Spleen (tissue), 11 donors: ENCODE measurements around the gene NLN. TPM values are rescaled to one million over a fixed set of nuclear protein-coding genes. Genes with fewer than 3 reads are reported as not detected.

Source experiments
- DNase-seq: peaks from one replicate; pipeline ENCODE4 v3.0.0-alpha.2; 2020
- H3K27ac ChIP-seq, 8 donors: fragments of 200-600 bp; sonication (generic) in 7 of 8; 1 replicate in 4 of 8; 2 replicates in 4 of 8; pipeline versions ENCODE4 v1.5.0 to v1.8.0; 2016 to 2021; ENCODE audit warnings: inconsistent platforms in 4 of 8, mild to moderate bottlenecking in 4 of 8, moderate library complexity in 1 of 8
- H3K27me3 ChIP-seq, 7 donors: fragments of 200-600 bp; sonication (generic) in 6 of 7; replicated peaks in 1 of 7; 1 replicate in 4 of 7; 2 replicates in 3 of 7; pipeline versions ENCODE4 v1.5.0 to v1.8.0; 2016 to 2021; ENCODE audit warnings: inconsistent platforms in 3 of 7, mild to moderate bottlenecking in 1 of 7
- H3K36me3 ChIP-seq, 6 donors: fragments of 200-600 bp; sonication (generic) in 5 of 6; 1 replicate in 4 of 6; 2 replicates in 2 of 6; pipeline versions ENCODE4 v1.5.0 to v1.8.0; 2016 to 2021; ENCODE audit warnings: inconsistent platforms in 2 of 6
- H3K4me1 ChIP-seq, 6 donors: fragments of 200-600 bp; sonication (generic) in 5 of 6; 1 replicate in 3 of 6; 2 replicates in 3 of 6; pipeline versions ENCODE4 v1.5.0 to v1.8.0; 2016 to 2021; ENCODE audit warnings: inconsistent platforms in 3 of 6
- H3K4me3 ChIP-seq, 8 donors: fragments of 200-600 bp; sonication (generic) in 7 of 8; 1 replicate in 4 of 8; 2 replicates in 4 of 8; pipeline versions ENCODE4 v1.5.0 to v1.8.0; 2016 to 2021; ENCODE audit warnings: inconsistent platforms in 4 of 8, mild to moderate bottlenecking in 4 of 8, moderate library complexity in 2 of 8
- H3K9me3 ChIP-seq, 8 donors: fragments of 200-600 bp; sonication (generic) in 7 of 8; 1 replicate in 4 of 8; 2 replicates in 4 of 8; pipeline versions ENCODE4 v1.5.0 to v1.8.0; 2016 to 2021; ENCODE audit warnings: inconsistent platforms in 4 of 8
- CTCF ChIP-seq, 11 experiments: fragments of 200-600 bp in 7 of 11; fragments of 450-650 bp in 4 of 11; sonication (generic) in 4 of 11; IDR thresholded peaks in 8 of 11; conservative IDR thresholded peaks in 3 of 11; 1 replicate in 7 of 11; 2 replicates in 4 of 11; pipeline versions ENCODE4 v1.4.0 to v1.8.0; 2016 to 2021; ENCODE audit warnings: antibody characterized with exemption in 11 of 11, inconsistent platforms in 4 of 11, mild to moderate bottlenecking in 1 of 11
- POLR2A ChIP-seq, 3 donors: fragments of 450-650 bp; IDR thresholded peaks; one replicate each; pipeline ENCODE4 v1.5.1; 2017; ENCODE audit warnings: antibody characterized with exemption in 3 of 3, mild to moderate bottlenecking in 1 of 3
- POLR2AphosphoS5 ChIP-seq, 3 donors: sonication (generic); formaldehyde crosslinking; IDR thresholded peaks; one replicate each; pipeline ENCODE4 v1.5.1; 2017; ENCODE audit warnings: antibody characterized with exemption in 3 of 3
- WGBS, 5 donors: extraction: QIAGEN DNeasy Blood & Tissue Kit in 3 of 5; methylation state at CpG; one replicate each; pipeline versions ENCODE4 v1.1.5 to v1.1.7; 2013 to 2018; 5-methylcytosine and 5-hydroxymethylcytosine counted together
- intact Hi-C: fragments of 100-400 bp; cut with DNase I; formaldehyde crosslinking; loops from one replicate; pipeline ENCODE4 v1.15.0; 2023; ENCODE audit warnings: low total_unique reads
- polyA plus RNA-seq, 3 donors: library from polyadenylated mRNA; stranded (reverse); fragments of 200-250 nt; gene quantifications; one replicate each; pipeline ENCODE4 v1.2.1, GENCODE V29; 2013
- total RNA-seq, 7 donors: library from RNA; depleted of rRNA in 3 of 7; stranded (reverse); fragments of >200 nt in 3 of 7; fragmentation: NEBNext Ultra II Directional in 4 of 7; extraction: Animal tissue kit (Norgen Biotek cat#: 25700) in 4 of 7; gene quantifications; one replicate each; pipeline versions ENCODE4 v1.1.0 to v1.2.1, GENCODE V29; 2016 to 2021
- donor health status: healthy with polysubstance abuse.
- donor health status: DM: no; HTN: no; CAD: no; lungs with moderate emphysema.
- donor health status: DM: no; HTN: no; CAD: no.
- donor health status: Bipolar disorder and iron deficiency.
- donor health status: healthy.
- donor health status: DM: no; HTN: no; CAD: no.
- donor health status: DM: yes; HTN: yes; CAD: no.

Gene NLN
- total and polyA plus RNA-seq, 10 donors, result 1.3 to 24.8 (median 9.0) TPM

GRCh38 chr5:65823845-65824445, 101.9 kb downstream of the NLN start:
- Histone ChIP-seq H3K4me3 (no peak overlapping the region), H3K9me3 (no peaks in the 10 kb centered on the region), H3K27ac (no peak overlapping the region), H3K27me3 (no peaks in the 10 kb centered on the region), H3K4me1 (peaks cover 0 to 34% (median 17%) of the 10 kb centered on the region in 6 donors), H3K36me3 (no peaks in the 10 kb centered on the region)
- intact Hi-C loops, result no loop called here
- WGBS, 5 donors, result 67 to 93% (median 88%) methylated on average over 4 of the region's 4 CpGs
- no peak for TF ChIP-seq CTCF (IDR thresholded peaks at IDR 0.05 in 8 of 11, conservative IDR thresholded peaks at IDR 0.05 in 3 of 11)
- TF ChIP-seq POLR2A (IDR thresholded peaks at IDR 0.05), result no peak
- TF ChIP-seq POLR2AphosphoS5 (IDR thresholded peaks at IDR 0.05), result no peak
- no peak for DNase-seq

DNA sequence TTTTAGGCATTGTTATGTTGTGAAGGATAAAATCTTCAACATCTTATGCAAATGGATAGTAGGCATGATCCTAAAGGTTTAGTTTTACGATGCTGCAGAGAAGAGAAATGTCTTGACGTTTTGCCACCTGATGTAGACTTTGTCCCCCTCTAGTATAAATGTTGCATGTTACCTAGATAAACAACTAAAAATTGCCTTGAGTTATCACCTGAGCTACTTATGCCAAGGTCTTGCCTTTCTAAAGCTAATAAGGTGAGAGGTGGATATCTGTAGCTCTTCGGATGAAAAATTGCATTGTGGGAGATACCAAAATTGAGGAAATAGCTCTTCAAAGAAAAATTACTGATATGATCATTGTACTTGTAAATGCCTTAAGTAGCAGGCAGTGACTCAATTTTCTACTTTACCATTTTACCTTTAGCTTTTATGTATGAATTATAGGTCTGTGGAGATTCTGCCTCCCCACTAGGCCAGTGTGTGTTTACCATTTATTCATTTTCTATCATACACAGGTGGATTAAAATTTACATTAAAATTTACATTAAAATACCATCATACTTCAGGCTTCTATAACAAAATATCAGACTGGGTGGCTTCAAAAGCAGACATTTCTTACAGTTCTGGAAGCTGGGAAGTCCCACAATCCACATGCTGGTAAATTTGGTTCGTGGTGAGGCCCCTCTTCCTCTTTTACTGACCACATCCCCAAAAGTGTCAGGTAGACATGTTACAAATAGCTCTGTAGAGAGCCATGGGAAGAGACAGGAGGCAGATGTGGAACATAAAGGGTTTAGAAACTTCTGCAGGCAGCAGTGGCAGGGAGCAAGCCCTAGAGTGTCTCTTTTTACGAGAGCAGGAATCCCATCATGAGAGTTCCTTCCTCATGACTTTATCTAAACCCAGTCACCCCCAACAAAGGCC, 103.7 kb downstream of the NLN start:
- intact Hi-C loops, result no loop called here
- no peaks in the 10 kb centered on the region for H3K36me3 ChIP-seq
- H3K27ac ChIP-seq, result no peak overlapping the region
- H3K9me3 ChIP-seq, result no peaks in the 10 kb centered on the region
- no peak overlapping the region for H3K4me3 ChIP-seq
- TF ChIP-seq POLR2A (IDR thresholded peaks at IDR 0.05), result no peak
- no peak for TF ChIP-seq POLR2AphosphoS5 (IDR thresholded peaks at IDR 0.05)
- TF ChIP-seq CTCF (IDR thresholded peaks at IDR 0.05 in 8 of 11, conservative IDR thresholded peaks at IDR 0.05 in 3 of 11), result no peak
- H3K27me3 ChIP-seq, result no peaks in the 10 kb centered on the region
- no peak for DNase-seq
- WGBS, 5 donors, result 55 to 68% (median 64%) methylated on average over 5 of the region's 5 CpGs
- peaks cover 0 to 21% (median 13%) of the 10 kb centered on the region in 6 donors for H3K4me1 ChIP-seq

- Histone ChIP-seq H3K9me3 (no peaks in the 10 kb centered on the region), H3K36me3 (no peaks in the 10 kb centered on the region), H3K27me3 (no peaks in the 10 kb centered on the region), H3K27ac (no peak overlapping the region), H3K4me3 (no peak overlapping the region), H3K4me1 (peaks cover 0 to 16% (median 10%) of the 10 kb centered on the region in 6 donors)
- WGBS, 5 donors, result 79 to 90% (median 83%) methylated on average over 12 of the region's 12 CpGs
- no peak for TF ChIP-seq POLR2A (IDR thresholded peaks at IDR 0.05)
- TF ChIP-seq POLR2AphosphoS5 (IDR thresholded peaks at IDR 0.05), result no peak
- TF ChIP-seq CTCF (IDR thresholded peaks at IDR 0.05 in 8 of 11, conservative IDR thresholded peaks at IDR 0.05 in 3 of 11), result no peak
- no peak for DNase-seq
- intact Hi-C loops, result no loop called here
Observed at GRCh38 chr5:65828022-65828896, 106.3 kb downstream of the NLN start.
